ENCODE data around the gene MMP12. TPM values are rescaled to one million over a fixed set of nuclear protein-coding genes. Genes with fewer than 3 reads are reported as not detected.

The MMP12 gene
- total RNA-seq, 6 experiments from 2014 or later: 0.20 to 1.2 (median 0.31) TPM

DNA sequence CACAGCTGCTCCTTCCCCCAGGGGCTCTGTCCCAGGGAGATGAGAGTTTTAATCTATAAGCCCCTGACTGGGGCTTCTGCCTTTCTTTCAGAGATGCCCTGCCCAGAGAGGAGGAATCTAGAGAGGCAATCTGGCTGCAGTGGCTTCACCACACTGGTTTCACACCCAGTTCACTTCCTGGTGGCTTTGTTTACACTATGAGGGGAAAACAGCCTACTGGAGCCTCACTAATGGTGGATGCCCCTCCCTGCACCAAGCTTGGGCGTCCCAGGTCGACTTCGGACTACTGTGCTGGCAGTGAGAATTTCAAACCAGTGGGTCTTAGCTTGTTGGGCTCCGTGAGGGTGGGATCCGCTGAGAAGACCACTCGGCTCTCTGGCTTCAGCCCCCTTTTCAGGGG, 55.3 kb downstream of the MMP12 start:
- DNase-seq: no peak
- H3K27me3 Mint-ChIP-seq (ENCODE audit: insufficient read depth): peaks cover 19% of the 10 kb centered on the region
- H3K36me3 Mint-ChIP-seq (ENCODE audit: low read depth): peaks cover 27% of the 10 kb centered on the region
- TF ChIP-seq, protein P1, sequence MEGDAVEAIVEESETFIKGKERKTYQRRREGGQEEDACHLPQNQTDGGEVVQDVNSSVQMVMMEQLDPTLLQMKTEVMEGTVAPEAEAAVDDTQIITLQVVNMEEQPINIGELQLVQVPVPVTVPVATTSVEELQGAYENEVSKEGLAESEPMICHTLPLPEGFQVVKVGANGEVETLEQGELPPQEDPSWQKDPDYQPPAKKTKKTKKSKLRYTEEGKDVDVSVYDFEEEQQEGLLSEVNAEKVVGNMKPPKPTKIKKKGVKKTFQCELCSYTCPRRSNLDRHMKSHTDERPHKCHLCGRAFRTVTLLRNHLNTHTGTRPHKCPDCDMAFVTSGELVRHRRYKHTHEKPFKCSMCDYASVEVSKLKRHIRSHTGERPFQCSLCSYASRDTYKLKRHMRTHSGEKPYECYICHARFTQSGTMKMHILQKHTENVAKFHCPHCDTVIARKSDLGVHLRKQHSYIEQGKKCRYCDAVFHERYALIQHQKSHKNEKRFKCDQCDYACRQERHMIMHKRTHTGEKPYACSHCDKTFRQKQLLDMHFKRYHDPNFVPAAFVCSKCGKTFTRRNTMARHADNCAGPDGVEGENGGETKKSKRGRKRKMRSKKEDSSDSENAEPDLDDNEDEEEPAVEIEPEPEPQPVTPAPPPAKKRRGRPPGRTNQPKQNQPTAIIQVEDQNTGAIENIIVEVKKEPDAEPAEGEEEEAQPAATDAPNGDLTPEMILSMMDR (IDR thresholded peaks at IDR 0.05): no peak
- H3K27ac Mint-ChIP-seq: no peak overlapping the region
- H3K4me1 Mint-ChIP-seq (ENCODE audit: low read depth): no peaks in the 10 kb centered on the region
- peaks cover 21% of the 10 kb centered on the region for H3K9me3 Mint-ChIP-seq
- H3K4me3 Mint-ChIP-seq: no peak overlapping the region

DNA sequence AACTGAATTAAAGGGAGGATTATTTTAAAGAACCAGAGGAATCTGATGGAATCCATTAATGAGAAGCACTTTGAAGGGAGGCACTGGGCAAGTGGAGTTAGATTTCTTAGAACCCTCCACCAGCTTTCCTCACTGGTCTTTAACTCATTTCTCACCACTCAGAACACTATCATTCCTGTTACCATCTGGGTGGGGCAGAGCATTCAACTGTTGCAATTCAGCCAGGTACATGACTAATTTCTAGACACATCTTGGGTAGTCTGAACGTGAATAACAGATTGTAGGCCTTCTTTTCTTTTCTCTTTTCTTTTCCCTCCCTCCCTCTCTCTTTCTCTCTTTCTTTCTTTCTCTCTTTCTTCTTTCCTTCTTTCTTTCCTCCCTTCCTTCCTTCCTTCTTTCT, 61.3 kb downstream of the MMP12 start:
- DNase-seq: no peak
- Mint-ChIP-seq H3K36me3 (ENCODE audit: low read depth) (peaks cover 25% of the 10 kb centered on the region), H3K27ac (no peak overlapping the region), H3K9me3 (peaks cover 21% of the 10 kb centered on the region), H3K4me1 (ENCODE audit: low read depth) (peaks cover 7% of the 10 kb centered on the region), H3K27me3 (ENCODE audit: insufficient read depth) (peaks cover 15% of the 10 kb centered on the region), H3K4me3 (no peak overlapping the region)
- TF ChIP-seq, protein P1 (IDR thresholded peaks at IDR 0.05): no peak

Other genes starting within 250 kb of the MMP12 start
- gene MMP20, start 249.7 kb downstream of the MMP12 start, total RNA-seq (2021; fragmentation: NEBNext Ultra II Directional; extraction: Animal tissue kit (Norgen Biotek cat#: 25700)): not detected
- not detected for gene MMP27, start 169.2 kb downstream of the MMP12 start, total RNA-seq (2021; fragmentation: NEBNext Ultra II Directional; extraction: Animal tissue kit (Norgen Biotek cat#: 25700))
- gene MMP8, start 150.0 kb downstream of the MMP12 start, total RNA-seq (2021; fragmentation: NEBNext Ultra II Directional; extraction: Animal tissue kit (Norgen Biotek cat#: 25700)): not detected
- gene MMP10, start 94.4 kb downstream of the MMP12 start, total RNA-seq (2021; fragmentation: NEBNext Ultra II Directional; extraction: Animal tissue kit (Norgen Biotek cat#: 25700)): 1 to 10 TPM in 4 of 6 experiments, under 1 TPM in 2; 0.33 to 3.9 (median 1.1) TPM
- gene MMP1, start 76.8 kb downstream of the MMP12 start, total RNA-seq (2021; fragmentation: NEBNext Ultra II Directional; extraction: Animal tissue kit (Norgen Biotek cat#: 25700)): 1,000 to 10,000 TPM in 4 of 6 experiments, 100 to 1,000 TPM in 2; 523 to 1,218 (median 1,082) TPM
- gene MMP3, start 31.4 kb downstream of the MMP12 start, total RNA-seq (2021; fragmentation: NEBNext Ultra II Directional; extraction: Animal tissue kit (Norgen Biotek cat#: 25700)): 100 to 1,000 TPM in 1 of 6 experiments, 10 to 100 TPM in 5; 35.4 to 112 (median 42.1) TPM
- not detected for gene MMP13, start 80.8 kb upstream of the MMP12 start, total RNA-seq (2021; fragmentation: NEBNext Ultra II Directional; extraction: Animal tissue kit (Norgen Biotek cat#: 25700))
- 10 to 100 TPM; 37.5 to 46.1 (median 40.1) TPM for gene DCUN1D5, start 217.2 kb upstream of the MMP12 start, total RNA-seq (2021; fragmentation: NEBNext Ultra II Directional; extraction: Animal tissue kit (Norgen Biotek cat#: 25700))
- 10 to 100 TPM; 10.9 to 14.0 (median 12.3) TPM for gene DYNC2H1, start 234.4 kb upstream of the MMP12 start, total RNA-seq (2021; fragmentation: NEBNext Ultra II Directional; extraction: Animal tissue kit (Norgen Biotek cat#: 25700))

Data from HFFc6 (cell line).